K562 (cell line): ENCODE results near the gene LY6G6D. TPM values are rescaled to one million over a fixed set of nuclear protein-coding genes. Genes with fewer than 3 reads are reported as not detected.

Experiments
- DDX20 ChIP-seq: fragments of 450-650 bp; IDR thresholded peaks from 2 replicates; pipeline ENCODE4 v1.6.1; 2016; ENCODE audit warnings: missing genetic modification characterization, low read depth, mild to moderate bottlenecking, missing compliant biosample characterization, moderate library complexity
- ETV6 ChIP-seq, 3 experiments: fragments of 150-350 bp in 1 of 3; sonication (generic) in 1 of 3; formaldehyde crosslinking in 1 of 3; IDR thresholded peaks; 2 replicates each; pipeline versions ENCODE4 v1.6.1 to v1.8.0; 2014 to 2022; ENCODE audit warnings: borderline replicate concordance in 2 of 3, low read depth in 2 of 3, antibody characterized with exemption in 1 of 3, low read length in 1 of 3, mild to moderate bottlenecking in 1 of 3, missing genetic modification reagents in 1 of 3
- GABPA ChIP-seq: fragments of 200-800 bp; sonication (Bioruptor generic); conservative IDR thresholded peaks from 2 replicates; pipeline ENCODE4 v1.6.1; 2016; ENCODE audit warnings: low read depth, missing genetic modification characterization, missing compliant biosample characterization
- HBP1 ChIP-seq: fragments of 450-650 bp; formaldehyde crosslinking; IDR thresholded peaks from 2 replicates; pipeline ENCODE4 v1.4.0; 2022; ENCODE audit warnings: missing genetic modification characterization
- HDAC1 ChIP-seq, 2 experiments: fragments of 450-650 bp; IDR thresholded peaks; 2 replicates each; pipeline ENCODE4 v1.6.1; 2016 to 2017; ENCODE audit warnings: inconsistent platforms in 1 of 2, mild to moderate bottlenecking in 1 of 2, moderate library complexity in 1 of 2
- HMBOX1 ChIP-seq: sonication (generic); IDR thresholded peaks from 2 replicates; pipeline ENCODE4 v1.6.1; 2016
- PTTG1 ChIP-seq: fragments of 450-650 bp; IDR thresholded peaks from 2 replicates; pipeline ENCODE4 v1.6.1; 2016; ENCODE audit warnings: low read depth, mild to moderate bottlenecking, missing genetic modification characterization, missing compliant biosample characterization
- SNIP1 ChIP-seq: fragments of 450-650 bp; IDR thresholded peaks from 2 replicates; pipeline ENCODE4 v1.7.1; 2017; ENCODE audit warnings: low read depth, mild to moderate bottlenecking
- TAF7 ChIP-seq: fragments of 450-650 bp; IDR thresholded peaks from 2 replicates; pipeline ENCODE4 v1.6.1; 2016; ENCODE audit warnings: missing genetic modification characterization, missing compliant biosample characterization
- U2AF1 ChIP-seq: fragments of 200-400 bp; formaldehyde crosslinking; optimal IDR thresholded peaks from 2 replicates; pipeline ENCODE3; 2017; ENCODE audit warnings: mild to moderate bottlenecking, low read depth, low read length, moderate library complexity
- ZBTB49 ChIP-seq: sonication (generic); formaldehyde crosslinking; IDR thresholded peaks from 2 replicates; pipeline ENCODE4 v1.8.0; 2022; ENCODE audit warnings: missing genetic modification reagents, mild to moderate bottlenecking, borderline replicate concordance
- ZNF212 ChIP-seq: fragments of 450-650 bp; formaldehyde crosslinking; IDR thresholded peaks from 2 replicates; pipeline ENCODE4 v1.4.0; 2020; ENCODE audit warnings: mild to moderate bottlenecking
- ZNF3 ChIP-seq: fragments of 250-450 bp; sonication (Bioruptor Pico); IDR thresholded peaks from 2 replicates; pipeline ENCODE4 v1.5.0; 2021; ENCODE audit warnings: mild to moderate bottlenecking, moderate library complexity
- polyA plus RNA-seq, 8 experiments: library from polyadenylated mRNA; depleted of rRNA in 4 of 8; stranded (reverse) in 5 of 8; unstranded in 3 of 8; fragments of >200 nt; fragmentation: Nextera tagmentation in 2 of 8; fragmentation: Illumina TruSeq in 1 of 8; extraction: Ambion mirVana in 2 of 8; extraction: Trizol in 1 of 8; gene quantifications; 2 replicates each; pipeline versions ENCODE4 v1.2.1 to v1.2.3, GENCODE V29; 2011 to 2014; ENCODE audit warnings: inconsistent platforms in 1 of 8, missing spikeins in 1 of 8
- total RNA-seq, 7 experiments: library from RNA; depleted of rRNA in 6 of 7; stranded (reverse); fragments of >200 nt in 6 of 7; fragmentation: Illumina TruSeq in 2 of 7; extraction: Trizol in 2 of 7; gene quantifications; 2 replicates each; pipeline versions ENCODE4 v1.2.1 to v1.2.3, GENCODE V29; 2011 to 2021; ENCODE audit warnings: low replicate concordance in 1 of 7
- TF ChIP-seq, protein P1 (sequence below): fragments of 250-450 bp; sonication (Bioruptor Pico); IDR thresholded peaks from 2 replicates; pipeline ENCODE4 v1.6.1; 2021; ENCODE audit warnings: mild to moderate bottlenecking
- TF ChIP-seq, protein P2 (sequence below): sonication (generic); formaldehyde crosslinking; IDR thresholded peaks from 2 replicates; pipeline ENCODE4 v1.8.0; 2023; ENCODE audit warnings: mild to moderate bottlenecking, missing genetic modification reagents

The LY6G6D gene
- total and polyA plus RNA-seq, 9 of the 15 experiments (the other 6 are each of a cell fraction or from before 2014, with no cell fraction given) = 0.30 to 0.38 TPM; not detected in 7

DNA sequence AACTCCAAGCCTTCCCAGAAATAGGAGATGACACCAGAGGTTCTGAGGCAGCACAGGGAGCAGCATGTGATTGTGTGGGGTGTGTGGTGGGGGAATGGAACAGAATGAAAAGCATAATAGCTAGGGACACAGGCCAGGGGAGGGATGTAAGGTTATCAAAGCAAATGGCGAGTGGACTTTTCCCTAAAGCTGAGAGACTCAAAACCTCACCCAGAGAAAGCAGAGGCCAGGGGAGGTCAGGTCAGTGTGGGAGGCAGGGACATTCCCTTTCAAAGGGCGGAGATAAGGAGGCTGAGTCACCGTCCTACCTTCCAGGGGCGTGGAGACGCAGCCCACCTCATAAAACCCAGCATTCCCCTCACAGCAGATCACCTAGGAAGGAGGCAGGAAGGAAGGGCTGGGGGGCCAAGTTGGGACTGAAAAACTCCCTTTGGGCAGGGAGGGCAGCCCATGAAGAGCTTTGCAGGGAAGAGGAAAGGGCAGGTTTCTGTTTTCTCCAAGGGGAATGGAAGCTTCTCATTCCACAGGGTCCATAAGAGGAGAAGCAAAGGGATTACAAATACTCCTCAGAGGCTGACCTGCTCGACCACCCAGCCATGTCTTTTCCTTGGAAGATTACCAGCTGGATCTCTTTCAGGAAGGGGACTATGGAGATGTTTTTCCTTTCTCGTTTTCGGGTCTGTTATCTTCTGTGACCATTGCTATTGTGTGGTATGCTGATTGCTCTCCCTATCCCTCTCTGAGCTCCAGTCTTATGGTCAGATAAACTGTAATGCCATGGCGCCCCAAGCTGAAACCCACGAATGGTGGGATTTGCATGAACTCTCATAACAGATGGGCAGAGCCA is 24.7 kb upstream of the LY6G6D start (continued):
- TF ChIP-seq ZNF3 (CRISPR knock-in tag) (0 out of 2 replicates have a peak, but pooled peaks have one; percentile 53), HDAC1 (IDR thresholded peaks at IDR 0.05) (peak; percentile 79 to 94; a peak in 2 of 4 replicates), HMBOX1 (peak; percentile 55; the same call in 1 of the 2 replicates), PTTG1 (tag) (no peak), HBP1 (CRISPR knock-in tag) (peak; percentile 83), ZNF212 (CRISPR knock-in tag) (no peak; the same call in 1 of the 2 replicates), ZBTB49 (CRISPR knock-in tag) (no peak; the same call in 1 of the 2 replicates), TAF7 (tag) (0 out of 2 replicates have a peak, but pooled peaks have one; percentile 36), DDX20 (tag) (no peak), U2AF1 (no peak), ETV6 (IDR thresholded peaks at IDR 0.05; ENCODE audit: borderline replicate concordance in 1 of 2, low read depth in 2 of 2, low read length in 1 of 2) (peak in 1 of 2 experiments; percentile 48; a peak in 1 of 4 replicates), ETV6 (CRISPR knock-in tag; IDR thresholded peaks at IDR 0.05; ENCODE audit: borderline replicate concordance) (0 out of 2 replicates have a peak, but pooled peaks have one; percentile 34), GABPA (0 out of 2 replicates have a peak, but pooled peaks have one; percentile 25), SNIP1 (no peak)
- TF ChIP-seq, protein P1, sequence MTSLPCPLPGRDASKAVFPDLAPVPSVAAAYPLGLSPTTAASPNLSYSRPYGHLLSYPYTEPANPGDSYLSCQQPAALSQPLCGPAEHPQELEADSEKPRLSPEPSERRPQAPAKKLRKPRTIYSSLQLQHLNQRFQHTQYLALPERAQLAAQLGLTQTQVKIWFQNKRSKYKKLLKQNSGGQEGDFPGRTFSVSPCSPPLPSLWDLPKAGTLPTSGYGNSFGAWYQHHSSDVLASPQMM (CRISPR knock-in tag) = no peak
- TF ChIP-seq, protein P2, sequence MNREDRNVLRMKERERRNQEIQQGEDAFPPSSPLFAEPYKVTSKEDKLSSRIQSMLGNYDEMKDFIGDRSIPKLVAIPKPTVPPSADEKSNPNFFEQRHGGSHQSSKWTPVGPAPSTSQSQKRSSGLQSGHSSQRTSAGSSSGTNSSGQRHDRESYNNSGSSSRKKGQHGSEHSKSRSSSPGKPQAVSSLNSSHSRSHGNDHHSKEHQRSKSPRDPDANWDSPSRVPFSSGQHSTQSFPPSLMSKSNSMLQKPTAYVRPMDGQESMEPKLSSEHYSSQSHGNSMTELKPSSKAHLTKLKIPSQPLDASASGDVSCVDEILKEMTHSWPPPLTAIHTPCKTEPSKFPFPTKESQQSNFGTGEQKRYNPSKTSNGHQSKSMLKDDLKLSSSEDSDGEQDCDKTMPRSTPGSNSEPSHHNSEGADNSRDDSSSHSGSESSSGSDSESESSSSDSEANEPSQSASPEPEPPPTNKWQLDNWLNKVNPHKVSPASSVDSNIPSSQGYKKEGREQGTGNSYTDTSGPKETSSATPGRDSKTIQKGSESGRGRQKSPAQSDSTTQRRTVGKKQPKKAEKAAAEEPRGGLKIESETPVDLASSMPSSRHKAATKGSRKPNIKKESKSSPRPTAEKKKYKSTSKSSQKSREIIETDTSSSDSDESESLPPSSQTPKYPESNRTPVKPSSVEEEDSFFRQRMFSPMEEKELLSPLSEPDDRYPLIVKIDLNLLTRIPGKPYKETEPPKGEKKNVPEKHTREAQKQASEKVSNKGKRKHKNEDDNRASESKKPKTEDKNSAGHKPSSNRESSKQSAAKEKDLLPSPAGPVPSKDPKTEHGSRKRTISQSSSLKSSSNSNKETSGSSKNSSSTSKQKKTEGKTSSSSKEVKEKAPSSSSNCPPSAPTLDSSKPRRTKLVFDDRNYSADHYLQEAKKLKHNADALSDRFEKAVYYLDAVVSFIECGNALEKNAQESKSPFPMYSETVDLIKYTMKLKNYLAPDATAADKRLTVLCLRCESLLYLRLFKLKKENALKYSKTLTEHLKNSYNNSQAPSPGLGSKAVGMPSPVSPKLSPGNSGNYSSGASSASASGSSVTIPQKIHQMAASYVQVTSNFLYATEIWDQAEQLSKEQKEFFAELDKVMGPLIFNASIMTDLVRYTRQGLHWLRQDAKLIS (CRISPR knock-in tag) = 0 out of 2 replicates have a peak, but pooled peaks have one; percentile 79
